ACC112 (cell line): ENCODE measurements around the gene KREMEN1.
"Not testable (repeated sequence)": the region's sequence is repeated elsewhere in the genome, so short reads cannot be mapped to it uniquely, and the experiment has no call there.

Source experiments
- H2AFZ ChIP-seq: fragments of 200-600 bp; sonication (generic); one replicate; pipeline ENCODE4 v1.6.0; 2017; ENCODE audit warnings: antibody characterized with exemption, low read length; ENCODE audit not compliant: unreplicated experiment
- H3K27ac ChIP-seq: fragments of 200-600 bp; sonication (generic); 2 replicates; pipeline ENCODE4 v1.5.1; 2014; ENCODE audit warnings: low read depth, mild to moderate bottlenecking, antibody characterized with exemption, low read length, moderate library complexity
- H3K27me3 ChIP-seq: fragments of 200-600 bp; sonication (generic); 2 replicates; pipeline ENCODE4 v1.6.1; 2014; ENCODE audit warnings: mild to moderate bottlenecking, antibody characterized with exemption, low read length, moderate library complexity, mixed read lengths; ENCODE audit not compliant: insufficient read depth
- H3K36me3 ChIP-seq: fragments of 200-600 bp; sonication (generic); 2 replicates; pipeline ENCODE4 v1.6.1; 2016; ENCODE audit warnings: mild to moderate bottlenecking, antibody characterized with exemption, low read length, moderate library complexity, mixed read lengths; ENCODE audit not compliant: insufficient read depth
- H3K4me1 ChIP-seq: fragments of 200-600 bp; sonication (generic); one replicate; pipeline ENCODE4 v1.6.1; 2016; ENCODE audit warnings: low read length, mixed read lengths; ENCODE audit not compliant: insufficient read depth, unreplicated experiment, control insufficient read depth
- H3K4me3 ChIP-seq: fragments of 200-600 bp; sonication (generic); 2 replicates; pipeline ENCODE4 v1.5.1; 2014; ENCODE audit warnings: mild to moderate bottlenecking, low read depth, low read length
- H3K79me2 ChIP-seq: fragments of 200-600 bp; sonication (generic); one replicate; pipeline ENCODE4 v1.6.0; 2016; ENCODE audit warnings: low read length; ENCODE audit not compliant: control insufficient read depth, unreplicated experiment, insufficient read depth

Gene KREMEN1

GRCh38 chr22:29080106-29080975 is 7.5 kb downstream of the KREMEN1 start:
- Histone ChIP-seq H3K79me2 (no peaks in the 10 kb centered on the region), H2AFZ (no peak overlapping the region), H3K4me1 (peaks cover 5% of the 10 kb centered on the region), H3K36me3 (no peaks in the 10 kb centered on the region), H3K4me3 (no peak overlapping the region), H3K27ac (no peak overlapping the region), H3K27me3 (no peaks in the 10 kb centered on the region)

- Histone ChIP-seq H3K79me2 (no peaks in the 10 kb centered on the region), H3K27me3 (no peaks in the 10 kb centered on the region), H3K4me3 (no peak overlapping the region), H2AFZ (no peak overlapping the region), H3K27ac (no peak overlapping the region), H3K36me3 (no peaks in the 10 kb centered on the region), H3K4me1 (peaks cover 5% of the 10 kb centered on the region)
Measured at GRCh38 chr22:29081517-29082236, 8.8 kb downstream of the KREMEN1 start.

- Histone ChIP-seq H3K79me2 (no peaks in the 10 kb centered on the region), H2AFZ (no peak overlapping the region), H3K36me3 (no peaks in the 10 kb centered on the region), H3K4me1 (peaks cover 5% of the 10 kb centered on the region), H3K27me3 (no peaks in the 10 kb centered on the region), H3K4me3 (no peak overlapping the region), H3K27ac (no peak overlapping the region)
Measured at GRCh38 chr22:29082826-29083545, 10.2 kb downstream of the KREMEN1 start.

GRCh38 chr22:29083576-29083932 is 10.7 kb downstream of the KREMEN1 start:
- H3K27ac ChIP-seq, H3K36me3 ChIP-seq, H3K79me2 ChIP-seq, H3K4me3 ChIP-seq, H2AFZ ChIP-seq, H3K27me3 ChIP-seq, H3K4me1 ChIP-seq: not testable (repeated sequence)

GRCh38 chr22:29083933-29084591 is 11.2 kb downstream of the KREMEN1 start:
- no peak overlapping the region for H3K27ac ChIP-seq
- H3K27me3 ChIP-seq, result no peaks in the 10 kb centered on the region
- H3K79me2 ChIP-seq, result no peaks in the 10 kb centered on the region
- no peaks in the 10 kb centered on the region for H3K36me3 ChIP-seq
- H3K4me3 ChIP-seq, result no peak overlapping the region
- peaks cover 5% of the 10 kb centered on the region for H3K4me1 ChIP-seq
- H2AFZ ChIP-seq, result no peak overlapping the region

- no peaks in the 10 kb centered on the region for H3K36me3 ChIP-seq
- peaks cover 5% of the 10 kb centered on the region for H3K4me1 ChIP-seq
- no peak overlapping the region for H2AFZ ChIP-seq
- H3K27me3 ChIP-seq, result no peaks in the 10 kb centered on the region
- H3K79me2 ChIP-seq, result no peaks in the 10 kb centered on the region
- H3K4me3 ChIP-seq, result no peak overlapping the region
- no peak overlapping the region for H3K27ac ChIP-seq
Measured at GRCh38 chr22:29087012-29087411, 14.2 kb downstream of the KREMEN1 start.

- Histone ChIP-seq H3K27ac (no peak overlapping the region), H3K36me3 (no peaks in the 10 kb centered on the region), H3K27me3 (no peaks in the 10 kb centered on the region), H3K4me1 (peaks cover 5% of the 10 kb centered on the region), H3K4me3 (no peak overlapping the region), H2AFZ (no peak overlapping the region), H3K79me2 (no peaks in the 10 kb centered on the region)
Measured at GRCh38 chr22:29088809-29089208, 16.0 kb downstream of the KREMEN1 start.

GRCh38 chr22:29089507-29089906 is 16.7 kb downstream of the KREMEN1 start:
- Histone ChIP-seq H3K27ac (no peak overlapping the region), H3K36me3 (no peaks in the 10 kb centered on the region), H3K4me1 (peaks cover 4% of the 10 kb centered on the region), H3K4me3 (no peak overlapping the region), H3K79me2 (no peaks in the 10 kb centered on the region), H2AFZ (no peak overlapping the region), H3K27me3 (no peaks in the 10 kb centered on the region)

- Histone ChIP-seq H3K36me3 (no peaks in the 10 kb centered on the region), H3K79me2 (no peaks in the 10 kb centered on the region), H3K4me1 (peaks cover 4% of the 10 kb centered on the region), H3K27ac (no peak overlapping the region), H3K27me3 (no peaks in the 10 kb centered on the region), H3K4me3 (no peak overlapping the region), H2AFZ (no peak overlapping the region)
Measured at GRCh38 chr22:29090039-29090438, 17.2 kb downstream of the KREMEN1 start.

GRCh38 chr22:29092243-29092642 is 19.4 kb downstream of the KREMEN1 start:
- H3K36me3 ChIP-seq, result no peaks in the 10 kb centered on the region

More at GRCh38 chr22:29092243-29092642, 19.4 kb downstream of the KREMEN1 start:
- Histone ChIP-seq H3K4me3 (no peak overlapping the region), H2AFZ (no peak overlapping the region), H3K27me3 (no peaks in the 10 kb centered on the region), H3K27ac (no peak overlapping the region), H3K4me1 (peaks cover 8% of the 10 kb centered on the region), H3K79me2 (no peaks in the 10 kb centered on the region)
